HepG2 (cell line): ENCODE data around the gene NVL. TPM values are rescaled to one million over a fixed set of nuclear protein-coding genes. Genes with fewer than 3 reads are reported as not detected.

ENCODE experiments used
- ARHGAP35 ChIP-seq: sonication (generic); formaldehyde crosslinking; IDR thresholded peaks from 2 replicates; pipeline ENCODE4 v1.9.0; 2022; ENCODE audit warnings: mild to moderate bottlenecking, inconsistent platforms, moderate library complexity, missing genetic modification reagents, borderline replicate concordance
- ATAD3A ChIP-seq: sonication (generic); formaldehyde crosslinking; IDR thresholded peaks from 2 replicates; pipeline ENCODE4 v1.4.0; 2020; ENCODE audit warnings: missing genetic modification reagents
- FOSL2 ChIP-seq: sonication (generic); formaldehyde crosslinking; IDR thresholded peaks from 2 replicates; pipeline ENCODE4 v1.4.0; 2020; ENCODE audit warnings: missing genetic modification reagents
- GPN1 ChIP-seq: sonication (generic); formaldehyde crosslinking; IDR thresholded peaks from 2 replicates; pipeline ENCODE4 v1.5.1; 2020; ENCODE audit warnings: missing genetic modification reagents, borderline replicate concordance
- MAFK ChIP-seq, 2 experiments: IDR thresholded peaks in 1 of 2; conservative IDR thresholded peaks in 1 of 2; 2 replicates each; pipeline ENCODE4 v1.6.1; 2011; ENCODE audit warnings: improper control_type of control experiment in 2 of 2, low read length in 2 of 2
- MXI1 ChIP-seq: IDR thresholded peaks from 3 replicates; pipeline ENCODE4 v1.6.1; 2012; ENCODE audit warnings: low read depth, low read length, inconsistent platforms, borderline replicate concordance
- POLR2AphosphoS2 ChIP-seq: IDR thresholded peaks from 2 replicates; pipeline ENCODE4 v1.6.1; 2011; ENCODE audit warnings: low read depth, low read length, improper control_type of control experiment
- RFX3 ChIP-seq: IDR thresholded peaks from 2 replicates; pipeline ENCODE4 v1.6.1; 2016; ENCODE audit warnings: missing biosample characterization, missing genetic modification reagents
- SP5 ChIP-seq: IDR thresholded peaks from 2 replicates; pipeline ENCODE4 v1.6.1; 2016; ENCODE audit warnings: low read depth, borderline replicate concordance
- SRSF4 ChIP-seq: fragments of 200-400 bp; formaldehyde crosslinking; IDR thresholded peaks from one replicate; pipeline ENCODE4 v1.6.1; 2018; ENCODE audit warnings: mild to moderate bottlenecking, low read depth, low read length, moderate library complexity; ENCODE audit not compliant: poor library complexity, severe bottlenecking
- TCF12 ChIP-seq, 2 experiments: fragments of 450-650 bp in 1 of 2; sonication (generic) in 1 of 2; formaldehyde crosslinking in 1 of 2; IDR thresholded peaks; 2 replicates each; pipeline versions ENCODE4 v1.6.1 to v1.8.0; 2017 to 2022; ENCODE audit warnings: antibody characterized with exemption in 1 of 2, mild to moderate bottlenecking in 1 of 2, missing genetic modification reagents in 1 of 2, moderate library complexity in 1 of 2
- THAP9 ChIP-seq: sonication (generic); formaldehyde crosslinking; IDR thresholded peaks from 2 replicates; pipeline ENCODE4; 2020; ENCODE audit warnings: missing genetic modification reagents, mild to moderate bottlenecking, borderline replicate concordance
- THYN1 ChIP-seq: sonication (generic); formaldehyde crosslinking; IDR thresholded peaks from 2 replicates; pipeline ENCODE4 v1.8.1; 2023; ENCODE audit warnings: low read depth, mild to moderate bottlenecking, moderate library complexity, missing genetic modification reagents, borderline replicate concordance
- ZBTB7B ChIP-seq: sonication (generic); formaldehyde crosslinking; IDR thresholded peaks from 2 replicates; pipeline ENCODE4 v1.4.0; 2020; ENCODE audit warnings: missing genetic modification reagents
- ZFYVE20 ChIP-seq: sonication (generic); formaldehyde crosslinking; IDR thresholded peaks from 2 replicates; pipeline ENCODE4 v1.8.0; 2023; ENCODE audit warnings: low read depth, mild to moderate bottlenecking, moderate library complexity, missing genetic modification reagents, borderline replicate concordance
- ZNF138 ChIP-seq: sonication (generic); formaldehyde crosslinking; IDR thresholded peaks from 2 replicates; pipeline ENCODE4 v1.5.0; 2020; ENCODE audit warnings: mild to moderate bottlenecking, low read depth, missing genetic modification reagents
- ZNF235 ChIP-seq: sonication (generic); formaldehyde crosslinking; IDR thresholded peaks from 2 replicates; pipeline ENCODE4 v1.8.1; 2023; ENCODE audit warnings: mild to moderate bottlenecking, missing genetic modification reagents, borderline replicate concordance
- ZNF253 ChIP-seq: sonication (generic); formaldehyde crosslinking; IDR thresholded peaks from 2 replicates; pipeline ENCODE4 v1.8.0; 2022; ENCODE audit warnings: mild to moderate bottlenecking, missing genetic modification reagents, borderline replicate concordance
- ZNF264 ChIP-seq: sonication (generic); formaldehyde crosslinking; IDR thresholded peaks from 2 replicates; pipeline ENCODE4 v1.4.0; 2020; ENCODE audit warnings: missing genetic modification reagents
- ZNF609 ChIP-seq: sonication (generic); formaldehyde crosslinking; IDR thresholded peaks from 2 replicates; pipeline ENCODE4 v1.4.0; 2020; ENCODE audit warnings: mild to moderate bottlenecking, missing genetic modification reagents, borderline replicate concordance
- ZNF724P ChIP-seq: sonication (generic); formaldehyde crosslinking; IDR thresholded peaks from 2 replicates; pipeline ENCODE4 v1.8.0; 2022; ENCODE audit warnings: missing genetic modification reagents, borderline replicate concordance
- polyA plus RNA-seq, 8 experiments: library from polyadenylated mRNA; depleted of rRNA in 3 of 8; stranded (reverse) in 7 of 8; unstranded in 1 of 8; fragments of >200 nt; fragmentation: Illumina TruSeq in 4 of 8; extraction: Trizol in 4 of 8; gene quantifications; 2 replicates each; pipeline versions ENCODE4 v1.2.1 to v1.2.3, GENCODE V29; 2011 to 2016; ENCODE audit warnings: low read depth in 4 of 8, missing spikeins in 1 of 8, mixed read lengths in 1 of 8; ENCODE audit not compliant: insufficient read depth in 1 of 8
- total RNA-seq, 5 experiments: library from RNA; depleted of rRNA; stranded (reverse); fragments of >200 nt; fragmentation: Illumina TruSeq; extraction: Trizol; gene quantifications; 2 replicates each; pipeline ENCODE4 v1.2.3, GENCODE V29; 2016; ENCODE audit warnings: low read depth in 1 of 5

NVL gene
- total and polyA plus RNA-seq, 2 of the 13 experiments (the other 11 are each of a cell fraction or from before 2014, with no cell fraction given): 8.3 to 21.0 TPM

- 0 out of 2 replicates have a peak, but pooled peaks have one; percentile 13 for TF ChIP-seq ZNF253 (CRISPR knock-in tag)
- peak; percentile 4; the same call in 1 of the 2 replicates for TF ChIP-seq FOSL2 (CRISPR knock-in tag)
- peak; percentile 71 for TF ChIP-seq MXI1
- 0 out of 2 replicates have a peak, but pooled peaks have one; percentile 24 for TF ChIP-seq ZNF264 (CRISPR knock-in tag)
- no peak for TF ChIP-seq SP5
- no peak for TF ChIP-seq ZNF609 (CRISPR knock-in tag)
- TF ChIP-seq POLR2AphosphoS2: no peak
- TF ChIP-seq ZNF138: no peak
- TF ChIP-seq ZNF724P: no peak
- no peak for TF ChIP-seq THYN1 (CRISPR knock-in tag)
- TF ChIP-seq MAFK (conservative IDR thresholded peaks at IDR 0.05 in 1 of 2, IDR thresholded peaks at IDR 0.05 in 1 of 2; ENCODE audit: low read length in 2 of 2): no peak
- no peak for TF ChIP-seq ZNF235
- TF ChIP-seq TCF12 (IDR thresholded peaks at IDR 0.05): no peak
- no peak for TF ChIP-seq TCF12 (CRISPR knock-in tag; IDR thresholded peaks at IDR 0.05)
- 0 out of 2 replicates have a peak, but pooled peaks have one; percentile 20 for TF ChIP-seq RFX3 (CRISPR knock-in tag)
- TF ChIP-seq GPN1 (CRISPR knock-in tag): no peak
- TF ChIP-seq ZBTB7B (CRISPR knock-in tag): no peak
- TF ChIP-seq ATAD3A: no peak
- peak; percentile 80; the same call in 1 of the 2 replicates for TF ChIP-seq THAP9 (CRISPR knock-in tag)
- TF ChIP-seq SRSF4: no peak
- TF ChIP-seq ARHGAP35: peak; percentile 75; the same call in 1 of the 2 replicates
- TF ChIP-seq ZFYVE20 (CRISPR knock-in tag): no peak
Measured at GRCh38 chr1:224329842-224330753, at the start of gene NVL (continued).
